Panc1 (cell line): ENCODE results near the gene IGDCC3. TPM values are rescaled to one million over a fixed set of nuclear protein-coding genes. Genes with fewer than 3 reads are reported as not detected.

ENCODE experiments used
- ATAC-seq: fragments of 200-7000 bp; cut with Tn5 transposase; 2 replicates; pipeline ENCODE4 v1.9.1; 2020; ENCODE audit warnings: mild to moderate bottlenecking, moderate library complexity
- BruUV-seq: library from RNA; stranded (reverse); fragments of 400-500 nt; replicated peaks from 2 replicates; lab custom pipeline; 2021; lab: Mats Ljungman, UMichigan
- CTCF ChIA-PET: fragments of 300-600 bp; sonication (Branson Sonifier 250); formaldehyde crosslinking; loops from one replicate; lab custom pipeline; 2022; ENCODE audit warnings: antibody characterized with exemption; lab: Charles Lee
- POLR2A ChIA-PET: fragments of 300-600 bp; sonication (Branson Sonifier 250); formaldehyde crosslinking; loops from one replicate; lab custom pipeline; 2022; ENCODE audit warnings: antibody characterized with exemption; lab: Charles Lee
- DNase-seq: peaks from one replicate; pipeline ENCODE4 v3.0.0-alpha.2; 2010; ENCODE audit warnings: low read depth, low spot score
- H3K27ac ChIP-seq: 2 replicates; pipeline ENCODE4 v1.5.1; 2011; ENCODE audit warnings: mild to moderate bottlenecking, low read length, inconsistent platforms
- H3K27me3 ChIP-seq: fragments of 200-500 bp; sonication (Bioruptor generic); 2 replicates; pipeline ENCODE4 v1.6.0; 2014; ENCODE audit warnings: low read length, inconsistent platforms; ENCODE audit not compliant: control insufficient read depth, insufficient read depth
- H3K36me3 ChIP-seq: fragments of 200-500 bp; sonication (Bioruptor generic); 2 replicates; pipeline ENCODE4 v1.5.1; 2014; ENCODE audit warnings: inconsistent platforms, mild to moderate bottlenecking, low read length, moderate library complexity; ENCODE audit not compliant: control insufficient read depth, insufficient read depth
- H3K4me1 ChIP-seq: 2 replicates; pipeline ENCODE4 v1.5.1; 2011; ENCODE audit warnings: inconsistent platforms, mild to moderate bottlenecking, low read length, moderate library complexity; ENCODE audit not compliant: control insufficient read depth, insufficient read depth
- H3K4me3 ChIP-seq, 2 experiments: 2 replicates each; pipeline ENCODE4 v1.5.1; 2011 to 2012; ENCODE audit warnings: low read depth in 2 of 2, low read length in 2 of 2, mild to moderate bottlenecking in 2 of 2, inconsistent platforms in 1 of 2, moderate library complexity in 1 of 2
- H3K9me3 ChIP-seq: fragments of 200-500 bp; sonication (Bioruptor generic); 2 replicates; pipeline ENCODE4 v1.5.1; 2014; ENCODE audit warnings: low read depth, mild to moderate bottlenecking, inconsistent platforms, low read length, moderate library complexity; ENCODE audit not compliant: control insufficient read depth, insufficient read depth
- POLR2AphosphoS5 ChIP-seq: IDR thresholded peaks from 2 replicates; pipeline ENCODE4 v1.6.1; 2012; ENCODE audit warnings: mild to moderate bottlenecking, low read depth, low read length, moderate library complexity
- REST ChIP-seq, 2 experiments: IDR thresholded peaks; 2 replicates each; pipeline ENCODE4 v1.6.1; 2011 to 2012; ENCODE audit warnings: low read depth in 2 of 2, control low read depth in 1 of 2, low read length in 1 of 2, mild to moderate bottlenecking in 1 of 2, moderate library complexity in 1 of 2; ENCODE audit not compliant: insufficient read depth in 1 of 2
- SIN3A ChIP-seq: IDR thresholded peaks from 2 replicates; pipeline ENCODE4 v1.6.1; 2012; ENCODE audit warnings: low read depth, mild to moderate bottlenecking, low read length, moderate library complexity, borderline replicate concordance; ENCODE audit not compliant: insufficient read depth
- TCF7L2 ChIP-seq: IDR thresholded peaks from 2 replicates; pipeline ENCODE4 v1.6.1; 2011; ENCODE audit warnings: mild to moderate bottlenecking, low read depth, low read length, inconsistent platforms
- in situ Hi-C: cut with HindIII; loops from 2 replicates; pipeline ENCODE4 v1.10.0; 2016; ENCODE audit warnings: low sequenced_read_pairs, low pct_unique_long_range_greater_than_20kb
- intact Hi-C: fragments of 100-400 bp; cut with micrococcal nuclease; formaldehyde crosslinking; loops from one replicate; pipeline ENCODE4 v1.10.0; 2022; ENCODE audit not compliant: unreplicated experiment
- total RNA-seq: library from RNA; stranded (reverse); gene quantifications from one replicate; pipeline ENCODE4 v1.2.1, GENCODE V29; 2021; ENCODE audit not compliant: unreplicated experiment
- TF ChIP-seq, protein P1 (sequence below): fragments of 450-650 bp; IDR thresholded peaks from 2 replicates; pipeline ENCODE4 v1.5.1; 2017; ENCODE audit warnings: mild to moderate bottlenecking

IGDCC3 gene
- total RNA-seq, 1 experiment from 2014 or later: 0.18 TPM

DNA sequence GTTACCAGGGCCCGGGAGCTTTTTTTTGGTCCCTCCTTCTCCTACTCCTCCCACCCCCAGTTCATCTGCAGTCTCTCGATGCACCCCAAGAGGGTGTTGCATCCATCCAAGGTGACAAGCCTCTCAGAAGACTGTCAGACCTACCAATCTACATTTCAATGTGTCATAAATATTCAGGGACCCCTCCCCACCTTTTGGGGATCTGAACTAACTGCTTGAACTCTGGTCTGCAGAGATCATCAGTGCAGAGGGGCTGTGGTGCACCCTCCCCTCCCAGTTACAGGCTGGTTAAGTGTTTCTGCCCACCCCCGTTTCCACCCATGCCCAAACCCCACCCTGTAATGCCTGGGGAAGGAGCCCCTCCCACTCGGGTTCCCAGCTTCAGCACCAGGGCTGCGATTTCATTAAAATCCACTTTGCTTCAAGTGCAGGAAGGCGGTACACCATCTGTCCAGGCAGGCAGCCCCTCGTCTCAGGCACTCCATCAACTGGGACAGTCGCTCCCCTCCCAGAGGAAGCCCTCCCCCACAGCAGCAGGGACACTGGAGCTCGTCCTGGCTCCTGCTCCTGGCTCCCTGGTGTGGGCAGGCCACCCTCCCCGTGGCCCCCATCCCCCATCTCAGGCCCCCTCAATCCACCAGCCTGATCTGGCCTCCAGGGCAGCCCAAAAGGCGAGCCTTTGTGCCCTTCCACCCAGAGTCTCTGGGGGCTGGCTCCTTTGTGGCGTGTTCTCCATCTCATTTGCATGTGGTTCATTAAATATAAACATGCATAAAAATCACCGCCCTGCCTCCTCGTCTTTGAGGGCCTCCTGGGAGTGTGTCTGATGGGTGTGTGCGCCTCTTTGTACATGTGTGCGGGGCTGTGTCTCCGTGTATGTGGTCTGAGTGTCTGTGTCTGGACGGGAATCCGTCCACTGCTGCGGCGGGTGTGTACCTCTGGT, 41.0 kb downstream of the IGDCC3 start:
- no peaks in the 10 kb centered on the region for H3K9me3 ChIP-seq
- CTCF ChIA-PET: no interaction called here
- H3K36me3 ChIP-seq: no peaks in the 10 kb centered on the region
- intact Hi-C loops (no loop called here), in situ Hi-C loops (no loop called here)
- no peaks in the 10 kb centered on the region for H3K27me3 ChIP-seq
- no TSS peak for BruUV-seq
- no peak for TF ChIP-seq POLR2AphosphoS5
- TF ChIP-seq, protein P1, sequence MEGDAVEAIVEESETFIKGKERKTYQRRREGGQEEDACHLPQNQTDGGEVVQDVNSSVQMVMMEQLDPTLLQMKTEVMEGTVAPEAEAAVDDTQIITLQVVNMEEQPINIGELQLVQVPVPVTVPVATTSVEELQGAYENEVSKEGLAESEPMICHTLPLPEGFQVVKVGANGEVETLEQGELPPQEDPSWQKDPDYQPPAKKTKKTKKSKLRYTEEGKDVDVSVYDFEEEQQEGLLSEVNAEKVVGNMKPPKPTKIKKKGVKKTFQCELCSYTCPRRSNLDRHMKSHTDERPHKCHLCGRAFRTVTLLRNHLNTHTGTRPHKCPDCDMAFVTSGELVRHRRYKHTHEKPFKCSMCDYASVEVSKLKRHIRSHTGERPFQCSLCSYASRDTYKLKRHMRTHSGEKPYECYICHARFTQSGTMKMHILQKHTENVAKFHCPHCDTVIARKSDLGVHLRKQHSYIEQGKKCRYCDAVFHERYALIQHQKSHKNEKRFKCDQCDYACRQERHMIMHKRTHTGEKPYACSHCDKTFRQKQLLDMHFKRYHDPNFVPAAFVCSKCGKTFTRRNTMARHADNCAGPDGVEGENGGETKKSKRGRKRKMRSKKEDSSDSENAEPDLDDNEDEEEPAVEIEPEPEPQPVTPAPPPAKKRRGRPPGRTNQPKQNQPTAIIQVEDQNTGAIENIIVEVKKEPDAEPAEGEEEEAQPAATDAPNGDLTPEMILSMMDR: no peak
- TF ChIP-seq SIN3A: no peak
- no peak for TF ChIP-seq TCF7L2
- no peak for TF ChIP-seq REST (IDR thresholded peaks at IDR 0.05; ENCODE audit: insufficient read depth in 1 of 2, low read depth in 2 of 2, low read length in 1 of 2)
- no peak for ATAC-seq
- no peaks in the 10 kb centered on the region for H3K4me1 ChIP-seq
- no peak overlapping the region for H3K4me3 ChIP-seq
- no peak for DNase-seq
- H3K27ac ChIP-seq: no peak overlapping the region
- POLR2A ChIA-PET: interaction anchor here (0.6 kb wide), 3 partner anchors 12 to 242 kb away, joined by 3 to 4 read pairs (median 3); no protein-coding TSS in a partner anchor

DNA sequence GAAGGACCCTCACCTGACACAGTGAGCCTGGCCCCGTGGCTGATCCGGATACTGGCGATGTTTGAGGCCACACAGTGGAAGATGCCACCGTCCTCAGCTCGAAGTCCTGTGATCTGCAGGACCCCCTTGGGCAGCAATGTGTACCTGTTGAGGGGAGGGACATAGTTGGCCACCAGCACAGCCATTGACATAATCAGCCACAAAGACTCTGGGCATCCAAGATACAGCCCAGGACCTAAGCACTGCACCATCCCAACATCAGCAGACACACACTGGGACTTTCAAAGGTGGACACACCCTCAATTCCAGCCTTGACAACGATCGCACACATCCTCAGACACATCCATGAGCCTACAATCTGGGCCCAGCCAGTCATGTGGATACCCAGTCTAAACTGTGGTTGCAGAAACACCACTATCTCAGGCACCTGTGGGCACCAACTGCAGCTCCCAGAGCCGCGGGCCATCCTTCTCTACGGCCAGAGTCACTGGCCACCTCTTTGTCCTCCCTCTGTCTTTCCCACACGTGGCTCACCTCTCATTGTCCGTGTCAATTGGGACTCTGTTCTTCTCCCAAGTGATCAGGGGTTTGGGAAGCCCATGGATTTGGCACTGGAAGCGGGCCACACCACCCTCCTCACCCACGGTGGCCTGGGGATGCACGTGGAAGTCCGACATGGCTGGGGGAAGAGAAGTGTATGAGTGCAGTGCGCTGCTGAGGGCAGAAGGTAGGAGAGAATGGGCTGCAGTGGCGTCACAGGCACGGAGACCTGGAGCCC, 42.3 kb downstream of the IGDCC3 start:
- in situ Hi-C loops: no loop called here
- Histone ChIP-seq H3K27me3 (no peaks in the 10 kb centered on the region), H3K9me3 (no peaks in the 10 kb centered on the region), H3K4me3 (no peak overlapping the region), H3K36me3 (no peaks in the 10 kb centered on the region), H3K27ac (no peak overlapping the region), H3K4me1 (no peaks in the 10 kb centered on the region)
- ChIA-PET CTCF (no interaction called here), POLR2A (no interaction called here)
- no peak for ATAC-seq
- no peak for DNase-seq
- no peak for TF ChIP-seq POLR2AphosphoS5
- BruUV-seq: no TSS peak
- intact Hi-C loops: no loop called here
